Gastrocnemius medialis (tissue), 4 donors: ENCODE measurements around the gene MRPL23.

Experiments
- CTCF ChIP-seq, 5 experiments: fragments of 450-650 bp in 3 of 5; fragments of 200-600 bp in 2 of 5; sonication (generic) in 2 of 5; IDR thresholded peaks in 4 of 5; conservative IDR thresholded peaks in 1 of 5; 1 replicate in 4 of 5; 2 replicates in 1 of 5; pipeline ENCODE4 v1.5.1; 2016 to 2019; ENCODE audit warnings: antibody characterized with exemption in 5 of 5, mild to moderate bottlenecking in 3 of 5, moderate library complexity in 3 of 5
- POLR2A ChIP-seq, 2 donors: fragments of 450-650 bp; IDR thresholded peaks; one replicate each; pipeline ENCODE4 v1.6.1; 2017; ENCODE audit warnings: antibody characterized with exemption in 2 of 2, mild to moderate bottlenecking in 2 of 2, moderate library complexity in 2 of 2

GRCh38 chr11:1978720-1979473, 31.8 kb downstream of the MRPL23 start:
- no peak for TF ChIP-seq CTCF (IDR thresholded peaks at IDR 0.05 in 4 of 5, conservative IDR thresholded peaks at IDR 0.05 in 1 of 5)
- TF ChIP-seq POLR2A (IDR thresholded peaks at IDR 0.05): no peak
